Measurements from ENCODE around the gene JPH3.

Gene JPH3

DNA sequence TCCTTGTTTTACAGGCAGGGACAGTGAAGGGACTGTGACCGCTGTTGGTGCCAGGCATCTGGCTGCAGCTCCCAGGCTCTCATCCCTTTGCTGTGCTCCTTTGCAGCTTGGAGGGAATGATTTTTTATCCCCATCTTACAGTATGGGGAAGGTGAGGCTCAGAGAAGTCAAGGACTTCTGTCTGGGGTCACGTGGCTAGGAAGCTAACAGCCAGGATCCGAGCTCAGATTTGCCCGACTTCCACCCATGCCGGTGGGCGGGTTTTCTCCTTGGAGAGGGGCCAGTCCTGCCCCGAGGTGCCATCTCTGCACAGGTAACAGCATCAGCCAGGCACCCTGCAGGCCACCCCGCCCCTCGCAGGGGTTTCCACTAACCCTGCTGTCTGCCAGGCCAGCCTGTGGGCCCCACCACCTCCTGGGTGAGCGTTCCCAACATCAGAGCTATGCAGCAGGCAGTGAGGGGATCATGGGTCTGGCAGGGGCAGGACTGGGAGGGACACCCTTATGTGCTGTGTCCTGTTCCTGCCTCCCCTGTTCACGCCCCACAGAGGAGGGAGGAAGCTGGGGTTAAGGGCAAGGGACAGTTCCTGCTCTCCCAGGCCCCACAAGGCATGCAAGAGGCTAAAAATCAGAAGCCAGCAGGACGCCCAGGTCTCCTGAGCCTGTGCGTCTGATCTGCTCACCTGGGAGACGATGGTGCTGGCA lies 25.4 kb downstream of the JPH3 start:
- no peak for TF ChIP-seq ZNF274 (IDR thresholded peaks at IDR 0.05; ENCODE audit: low read depth, low read length)
- no peak for TF ChIP-seq YY1 (IDR thresholded peaks at IDR 0.05; ENCODE audit: insufficient read depth, insufficient read length)
- no peak for TF ChIP-seq SUZ12 (IDR thresholded peaks at IDR 0.05; ENCODE audit: extremely low read depth, insufficient read depth, insufficient read length)

GRCh38 chr16:87628246-87628923 lies 26.1 kb downstream of the JPH3 start:
- H3K27me3 ChIP-seq (ENCODE audit: insufficient read depth, insufficient read length) = no peaks in the 10 kb centered on the region
- H3K36me3 ChIP-seq (ENCODE audit: insufficient read depth, insufficient read length, low read length) = no peaks in the 10 kb centered on the region
- TF ChIP-seq ZNF274 (IDR thresholded peaks at IDR 0.05; ENCODE audit: low read depth, low read length) = no peak
- no peak for TF ChIP-seq YY1 (IDR thresholded peaks at IDR 0.05; ENCODE audit: insufficient read depth, insufficient read length)
- no peak for TF ChIP-seq SUZ12 (IDR thresholded peaks at IDR 0.05; ENCODE audit: extremely low read depth, insufficient read depth, insufficient read length)
- DNase-seq (ENCODE audit: low read depth, low spot score) = no peak
- H3K9ac ChIP-seq (ENCODE audit: insufficient read length, low read depth) = no peak overlapping the region
- no peaks in the 10 kb centered on the region for H3K9me3 ChIP-seq (ENCODE audit: insufficient read depth, low read length)
- H3K4me1 ChIP-seq (ENCODE audit: insufficient read depth, insufficient read length) = peaks cover 2% of the 10 kb centered on the region
- no peak overlapping the region for H3K4me3 ChIP-seq (ENCODE audit: insufficient read length, low read depth)

More for the DNA sequence above, 25.4 kb downstream of the JPH3 start:
- Histone ChIP-seq H3K9me3 (ENCODE audit: insufficient read depth, low read length) (no peaks in the 10 kb centered on the region), H3K4me1 (ENCODE audit: insufficient read depth, insufficient read length) (peaks cover 4% of the 10 kb centered on the region), H3K27me3 (ENCODE audit: insufficient read depth, insufficient read length) (no peaks in the 10 kb centered on the region), H3K9ac (ENCODE audit: insufficient read length, low read depth) (no peak overlapping the region), H3K4me3 (ENCODE audit: insufficient read length, low read depth) (no peak overlapping the region), H3K36me3 (ENCODE audit: insufficient read depth, insufficient read length, low read length) (no peaks in the 10 kb centered on the region)
- no peak for DNase-seq (ENCODE audit: low read depth, low spot score)

DNA sequence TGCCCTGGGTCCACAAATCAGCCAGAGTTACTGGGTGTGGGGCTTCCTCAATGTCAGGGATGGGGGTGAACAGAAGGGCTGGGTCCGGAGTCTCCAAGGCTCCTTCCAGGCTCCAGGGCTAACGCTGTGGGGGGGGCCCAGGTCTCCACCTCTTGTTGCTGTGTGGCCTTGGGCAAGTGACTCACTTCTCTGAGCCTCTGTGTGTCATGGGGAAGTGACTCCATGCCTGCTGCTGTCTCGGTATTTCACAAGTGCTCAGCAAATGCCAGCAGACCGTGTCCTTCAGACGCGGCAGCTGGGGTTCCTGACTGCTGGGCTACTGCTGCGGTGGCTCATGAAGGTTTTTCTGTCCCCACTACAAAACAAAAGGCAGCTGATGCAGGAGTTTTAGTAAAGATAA lies 26.6 kb downstream of the JPH3 start:
- no peak overlapping the region for H3K9ac ChIP-seq (ENCODE audit: insufficient read length, low read depth)
- no peak overlapping the region for H3K4me3 ChIP-seq (ENCODE audit: insufficient read length, low read depth)
- H3K9me3 ChIP-seq (ENCODE audit: insufficient read depth, low read length) = no peaks in the 10 kb centered on the region
- no peak for DNase-seq (ENCODE audit: low read depth, low spot score)
- H3K4me1 ChIP-seq (ENCODE audit: insufficient read depth, insufficient read length) = peaks cover 2% of the 10 kb centered on the region
- no peak for TF ChIP-seq SUZ12 (IDR thresholded peaks at IDR 0.05; ENCODE audit: extremely low read depth, insufficient read depth, insufficient read length)
- no peak for TF ChIP-seq YY1 (IDR thresholded peaks at IDR 0.05; ENCODE audit: insufficient read depth, insufficient read length)
- no peak for TF ChIP-seq ZNF274 (IDR thresholded peaks at IDR 0.05; ENCODE audit: low read depth, low read length)
- H3K36me3 ChIP-seq (ENCODE audit: insufficient read depth, insufficient read length, low read length) = no peaks in the 10 kb centered on the region
- H3K27me3 ChIP-seq (ENCODE audit: insufficient read depth, insufficient read length) = no peaks in the 10 kb centered on the region

DNA sequence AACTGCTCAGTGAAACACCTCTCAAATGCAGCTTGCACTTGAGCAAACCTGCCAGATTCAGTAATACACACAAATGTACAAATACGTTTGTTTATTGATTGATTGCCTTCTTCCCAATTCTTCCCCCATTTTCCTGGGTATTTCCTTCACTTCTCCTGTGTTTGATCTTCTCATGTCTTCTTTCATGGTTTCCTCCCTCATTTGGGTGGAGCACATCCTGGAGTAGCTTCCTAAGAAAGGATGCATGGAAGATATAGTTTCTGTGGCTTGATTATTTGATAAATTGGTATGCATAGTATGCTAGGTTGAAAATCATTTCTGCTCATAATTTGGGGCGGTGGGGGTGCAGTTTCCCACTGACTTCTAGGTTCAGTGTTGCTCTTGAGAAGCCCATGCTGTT lies 28.8 kb downstream of the JPH3 start:
- no peak for TF ChIP-seq YY1 (IDR thresholded peaks at IDR 0.05; ENCODE audit: insufficient read depth, insufficient read length)
- TF ChIP-seq ZNF274 (IDR thresholded peaks at IDR 0.05; ENCODE audit: low read depth, low read length) = no peak
- no peak for TF ChIP-seq SUZ12 (IDR thresholded peaks at IDR 0.05; ENCODE audit: extremely low read depth, insufficient read depth, insufficient read length)
- Histone ChIP-seq H3K4me1 (ENCODE audit: insufficient read depth, insufficient read length) (peaks cover 8% of the 10 kb centered on the region), H3K4me3 (ENCODE audit: insufficient read length, low read depth) (no peak overlapping the region), H3K36me3 (ENCODE audit: insufficient read depth, insufficient read length, low read length) (no peaks in the 10 kb centered on the region), H3K9me3 (ENCODE audit: insufficient read depth, low read length) (no peaks in the 10 kb centered on the region), H3K9ac (ENCODE audit: insufficient read length, low read depth) (no peak overlapping the region), H3K27me3 (ENCODE audit: insufficient read depth, insufficient read length) (peaks cover 3% of the 10 kb centered on the region)
- DNase-seq (ENCODE audit: low read depth, low spot score) = no peak

DNA sequence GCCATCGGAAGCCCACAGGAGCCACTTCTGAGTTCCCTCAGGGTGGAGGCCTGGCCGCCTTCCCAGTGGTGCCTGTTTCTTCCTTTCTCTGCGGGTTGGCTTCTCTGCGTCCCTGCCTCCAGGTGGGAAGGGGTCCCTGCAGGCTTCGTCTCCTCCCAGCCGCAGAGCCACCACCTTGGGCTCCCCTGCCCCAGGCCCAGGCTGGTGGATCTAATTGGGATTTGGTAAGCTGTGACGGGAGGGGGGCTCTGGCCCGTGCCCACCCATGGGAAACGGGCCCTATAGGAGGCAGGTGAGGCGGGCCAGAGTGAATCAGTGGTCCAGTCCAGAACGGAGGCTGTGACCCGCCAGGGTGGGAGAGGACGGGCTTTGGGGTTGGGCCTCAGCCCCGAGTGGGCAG lies 32.1 kb downstream of the JPH3 start:
- peaks cover 3% of the 10 kb centered on the region for H3K27me3 ChIP-seq (ENCODE audit: insufficient read depth, insufficient read length)
- no peaks in the 10 kb centered on the region for H3K36me3 ChIP-seq (ENCODE audit: insufficient read depth, insufficient read length, low read length)
- no peak for DNase-seq (ENCODE audit: low read depth, low spot score)
- H3K9ac ChIP-seq (ENCODE audit: insufficient read length, low read depth) = peak overlapping the region; percentile 4
- no peaks in the 10 kb centered on the region for H3K9me3 ChIP-seq (ENCODE audit: insufficient read depth, low read length)
- peaks cover 8% of the 10 kb centered on the region for H3K4me1 ChIP-seq (ENCODE audit: insufficient read depth, insufficient read length)
- TF ChIP-seq ZNF274 (IDR thresholded peaks at IDR 0.05; ENCODE audit: low read depth, low read length) (no peak), YY1 (IDR thresholded peaks at IDR 0.05; ENCODE audit: insufficient read depth, insufficient read length) (no peak), SUZ12 (IDR thresholded peaks at IDR 0.05; ENCODE audit: extremely low read depth, insufficient read depth, insufficient read length) (no peak)
- no peak overlapping the region for H3K4me3 ChIP-seq (ENCODE audit: insufficient read length, low read depth)

DNA sequence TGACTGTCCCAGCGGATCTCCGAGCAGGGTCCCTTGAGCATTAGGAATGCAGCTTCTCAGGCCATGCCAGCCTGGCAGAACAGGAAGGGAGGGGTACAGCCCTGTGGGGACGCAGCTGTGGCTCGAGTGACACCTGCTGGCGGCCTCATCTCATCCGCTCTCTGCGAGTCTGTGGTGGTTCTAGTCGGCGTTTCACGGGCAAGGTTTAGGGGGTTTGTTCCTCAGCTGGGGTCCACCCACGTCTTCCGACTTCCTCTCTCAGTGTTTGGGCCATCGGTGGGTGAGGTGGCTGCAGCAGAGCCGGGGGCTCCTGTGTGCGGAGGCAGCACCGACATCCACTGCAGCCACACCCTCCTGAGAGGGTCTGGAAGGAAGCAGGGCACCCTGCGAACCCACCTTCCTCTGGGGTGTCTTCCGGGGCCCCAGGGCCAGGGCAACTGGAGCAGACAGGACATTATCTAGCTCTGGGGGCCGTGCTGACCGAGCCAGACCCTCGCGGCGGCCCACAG lies 33.3 kb downstream of the JPH3 start:
- peak; percentile 11 for DNase-seq (ENCODE audit: low read depth, low spot score)
- peak overlapping the region; percentile 57 for H3K9ac ChIP-seq (ENCODE audit: insufficient read length, low read depth)
- TF ChIP-seq SUZ12 (IDR thresholded peaks at IDR 0.05; ENCODE audit: extremely low read depth, insufficient read depth, insufficient read length) (no peak), ZNF274 (IDR thresholded peaks at IDR 0.05; ENCODE audit: low read depth, low read length) (no peak), YY1 (IDR thresholded peaks at IDR 0.05; ENCODE audit: insufficient read depth, insufficient read length) (no peak)
- H3K4me3 ChIP-seq (ENCODE audit: insufficient read length, low read depth) = no peak overlapping the region
- peaks cover 8% of the 10 kb centered on the region for H3K4me1 ChIP-seq (ENCODE audit: insufficient read depth, insufficient read length)
- H3K36me3 ChIP-seq (ENCODE audit: insufficient read depth, insufficient read length, low read length) = no peaks in the 10 kb centered on the region
- peaks cover 3% of the 10 kb centered on the region for H3K27me3 ChIP-seq (ENCODE audit: insufficient read depth, insufficient read length)
- H3K9me3 ChIP-seq (ENCODE audit: insufficient read depth, low read length) = no peaks in the 10 kb centered on the region

DNA sequence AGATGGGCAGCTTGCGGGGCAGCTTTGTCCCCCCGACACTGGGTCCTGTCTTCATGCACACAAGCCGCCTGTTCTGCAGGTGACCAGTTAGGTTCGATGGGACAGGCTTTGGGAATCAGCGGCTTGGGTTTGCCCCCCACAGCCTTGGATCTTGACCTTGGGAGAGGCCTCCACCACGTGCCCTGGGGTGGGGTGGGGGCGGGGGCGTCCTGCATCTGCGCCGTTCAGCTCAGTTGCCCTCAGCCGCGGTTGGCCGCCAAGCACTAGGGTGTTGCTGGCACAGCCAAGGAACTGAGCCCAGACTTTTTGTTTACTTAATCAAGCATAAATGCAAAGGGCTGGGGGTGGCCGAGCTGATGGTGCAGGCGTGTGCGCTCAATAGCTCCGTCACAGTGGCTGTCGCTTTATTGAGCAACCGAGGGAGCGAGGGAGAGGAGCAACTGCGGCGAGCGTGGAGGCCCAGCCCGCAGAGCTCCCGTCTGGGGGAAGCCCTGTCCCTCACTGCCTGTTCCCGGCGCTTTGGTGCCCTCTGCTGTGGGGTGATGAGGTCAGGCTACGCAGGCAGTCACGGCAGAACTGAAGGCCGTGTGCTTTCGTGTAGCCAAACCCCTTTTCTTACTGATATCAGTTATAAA lies 33.9 kb downstream of the JPH3 start:
- peaks cover 8% of the 10 kb centered on the region for H3K4me1 ChIP-seq (ENCODE audit: insufficient read depth, insufficient read length)
- H3K9ac ChIP-seq (ENCODE audit: insufficient read length, low read depth) = peak overlapping the region; percentile 57
- H3K9me3 ChIP-seq (ENCODE audit: insufficient read depth, low read length) = no peaks in the 10 kb centered on the region
- DNase-seq (ENCODE audit: low read depth, low spot score) = peak; percentile 70
- H3K36me3 ChIP-seq (ENCODE audit: insufficient read depth, insufficient read length, low read length) = no peaks in the 10 kb centered on the region
- peaks cover 3% of the 10 kb centered on the region for H3K27me3 ChIP-seq (ENCODE audit: insufficient read depth, insufficient read length)
- no peak overlapping the region for H3K4me3 ChIP-seq (ENCODE audit: insufficient read length, low read depth)
- TF ChIP-seq SUZ12 (IDR thresholded peaks at IDR 0.05; ENCODE audit: extremely low read depth, insufficient read depth, insufficient read length) (no peak), YY1 (IDR thresholded peaks at IDR 0.05; ENCODE audit: insufficient read depth, insufficient read length) (no peak), ZNF274 (IDR thresholded peaks at IDR 0.05; ENCODE audit: low read depth, low read length) (no peak)
